Thoracic aorta (tissue), 2 donors: Measurements from ENCODE around the gene SLC1A5. TPM values are rescaled to one million over a fixed set of nuclear protein-coding genes. Genes with fewer than 3 reads are reported as not detected.

ENCODE experiments used
- ATAC-seq: fragments of 150-250 bp; one replicate; pipeline ENCODE4 v1.8.0; 2017; ENCODE audit warnings: low read depth; ENCODE audit not compliant: insufficient number of reproducible peaks, low FRiP score
- DNase-seq: peaks from one replicate; pipeline ENCODE4 v3.0.0-alpha.2; 2020; ENCODE audit warnings: low spot score
- H3K27ac ChIP-seq, 2 donors: fragments of 200-600 bp; sonication (generic); 1 replicate in 1 of 2; 2 replicates in 1 of 2; pipeline ENCODE4 v1.5.1; 2016; ENCODE audit warnings: mild to moderate bottlenecking in 2 of 2, moderate library complexity in 2 of 2
- H3K27me3 ChIP-seq: fragments of 200-600 bp; sonication (generic); replicated peaks from 2 replicates; pipeline ENCODE4 v1.6.0; 2016; ENCODE audit warnings: mild to moderate bottlenecking; ENCODE audit not compliant: insufficient read depth
- H3K36me3 ChIP-seq: fragments of 200-600 bp; sonication (generic); one replicate; pipeline ENCODE4 v1.5.1; 2016
- H3K4me1 ChIP-seq, 2 donors: fragments of 200-600 bp; sonication (generic); 1 replicate in 1 of 2; 2 replicates in 1 of 2; pipeline versions ENCODE4 v1.5.1 to v1.6.0; 2016; ENCODE audit warnings: low read depth in 2 of 2, mild to moderate bottlenecking in 1 of 2; ENCODE audit not compliant: control insufficient read depth in 1 of 2
- H3K4me3 ChIP-seq: fragments of 200-600 bp; sonication (generic); 2 replicates; pipeline ENCODE4 v1.5.1; 2016; ENCODE audit warnings: mild to moderate bottlenecking
- H3K9me3 ChIP-seq: fragments of 200-600 bp; sonication (generic); 2 replicates; pipeline ENCODE4 v1.5.1; 2016
- CTCF ChIP-seq: fragments of 200-600 bp; sonication (generic); IDR thresholded peaks from one replicate; pipeline ENCODE4 v1.5.1; 2019; ENCODE audit warnings: antibody characterized with exemption
- total RNA-seq, 2 donors: library from RNA; depleted of rRNA; stranded (reverse); fragments of >200 nt; gene quantifications; one replicate each; pipeline versions ENCODE4 v1.1.0 to v1.2.3, GENCODE V29; 2016

Gene SLC1A5
- total RNA-seq, 2 donors from 2014 or later = 48.7 to 66.2 TPM

DNA sequence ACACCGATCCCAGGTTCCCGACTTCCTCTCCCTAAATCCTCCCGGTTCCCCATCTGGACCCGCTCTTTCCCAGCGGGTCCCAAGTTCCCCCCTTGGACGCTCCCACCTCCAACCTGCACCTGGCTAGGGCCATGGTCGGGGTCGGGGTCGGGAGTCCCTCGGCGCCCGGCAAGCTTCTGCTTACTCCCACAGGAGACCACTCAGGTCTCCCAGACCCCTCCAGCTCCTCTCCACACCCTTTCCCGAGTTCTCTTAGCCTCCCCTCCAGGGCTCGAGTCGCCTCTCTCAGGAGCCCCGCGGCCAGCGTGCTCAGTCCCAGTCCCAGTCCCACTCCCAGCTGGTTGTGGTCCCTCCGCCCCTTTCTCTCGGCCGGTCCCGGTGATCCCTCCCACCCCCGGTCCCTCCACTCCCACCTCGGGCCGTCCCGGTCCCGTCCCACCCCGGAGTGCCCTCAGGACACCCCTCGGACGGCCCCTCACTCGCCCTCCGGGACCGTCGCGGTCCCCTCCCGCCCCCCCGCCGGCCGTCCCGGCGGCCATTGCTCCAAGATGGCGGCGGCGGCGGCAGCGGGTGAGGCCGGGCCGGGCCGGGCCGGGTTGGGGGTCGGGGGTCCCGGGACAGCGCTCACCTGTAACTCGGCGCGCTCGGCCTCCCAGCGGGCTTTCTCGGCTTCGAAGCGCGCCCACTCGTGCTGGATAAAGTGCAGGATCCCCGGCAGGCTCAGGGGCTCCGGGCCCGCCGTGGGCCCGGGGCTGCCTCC lies 42.7 kb downstream of the SLC1A5 start, which contains the start of gene FKRP:
TSS of gene FKRP (plus strand) at position 537 of the 760 bp plus-strand sequence. CDS start 9,394 bp downstream, outside the sequence.
- no peak for TF ChIP-seq CTCF
- no peaks in the 10 kb centered on the region for H3K9me3 ChIP-seq
- peaks cover 22 to 36% of the 10 kb centered on the region in 2 donors for H3K4me1 ChIP-seq
- DNase-seq = no peak
- no peak for ATAC-seq
- H3K27me3 ChIP-seq = no peaks in the 10 kb centered on the region
- peak within 1 kb of the TSS; percentile 86 for H3K4me3 ChIP-seq
- peak within 1 kb of the TSS; percentile 61 to 75 for H3K27ac ChIP-seq
- no peaks in the 10 kb centered on the region for H3K36me3 ChIP-seq

- peaks cover 22 to 42% of the 10 kb centered on the region in 2 donors for H3K4me1 ChIP-seq
- no peak for ATAC-seq
Measured at GRCh38 chr19:46745030-46745429, 43.4 kb downstream of the SLC1A5 start.

DNA sequence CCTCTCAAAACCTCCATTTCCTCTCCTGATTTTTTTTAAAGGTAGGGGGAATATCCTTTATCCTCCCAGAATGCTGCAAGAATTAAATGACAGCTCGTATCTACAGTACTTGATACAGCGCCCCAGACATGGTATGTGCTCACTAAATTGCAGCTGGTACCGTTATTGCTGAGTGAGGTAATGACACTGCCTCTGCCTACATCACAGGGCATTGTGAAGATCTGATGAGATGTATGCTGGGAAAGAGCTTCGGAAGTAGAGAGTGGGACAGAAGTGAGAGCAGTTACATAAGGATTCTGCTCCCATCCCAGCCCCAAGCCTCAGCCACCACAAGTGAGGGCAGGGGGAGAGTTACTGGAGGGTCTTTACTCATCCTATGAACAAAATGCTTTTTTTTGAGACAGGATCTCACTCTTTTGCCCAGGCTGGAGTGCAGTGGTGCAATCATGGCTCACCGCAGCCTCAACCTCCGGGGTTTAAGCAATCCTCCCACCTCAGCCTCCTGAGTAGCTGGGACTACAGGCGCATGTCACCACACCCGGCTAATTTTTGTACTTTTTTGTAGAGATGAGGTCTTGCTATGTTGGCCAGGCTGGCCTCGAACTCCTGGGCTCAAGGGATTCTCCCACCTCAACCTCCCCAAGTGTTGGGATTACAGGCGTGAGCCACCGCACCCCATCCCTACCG lies 44.2 kb downstream of the SLC1A5 start:
- H3K4me3 ChIP-seq = no peak overlapping the region

More at GRCh38 chr19:46745030-46745429, 43.4 kb downstream of the SLC1A5 start:
- TF ChIP-seq CTCF = no peak
- H3K36me3 ChIP-seq = no peaks in the 10 kb centered on the region
- peak overlapping the region; percentile 86 for H3K4me3 ChIP-seq
- DNase-seq = no peak
- H3K27me3 ChIP-seq = no peaks in the 10 kb centered on the region
- H3K9me3 ChIP-seq = no peaks in the 10 kb centered on the region
- no peak overlapping the region for H3K27ac ChIP-seq

DNA sequence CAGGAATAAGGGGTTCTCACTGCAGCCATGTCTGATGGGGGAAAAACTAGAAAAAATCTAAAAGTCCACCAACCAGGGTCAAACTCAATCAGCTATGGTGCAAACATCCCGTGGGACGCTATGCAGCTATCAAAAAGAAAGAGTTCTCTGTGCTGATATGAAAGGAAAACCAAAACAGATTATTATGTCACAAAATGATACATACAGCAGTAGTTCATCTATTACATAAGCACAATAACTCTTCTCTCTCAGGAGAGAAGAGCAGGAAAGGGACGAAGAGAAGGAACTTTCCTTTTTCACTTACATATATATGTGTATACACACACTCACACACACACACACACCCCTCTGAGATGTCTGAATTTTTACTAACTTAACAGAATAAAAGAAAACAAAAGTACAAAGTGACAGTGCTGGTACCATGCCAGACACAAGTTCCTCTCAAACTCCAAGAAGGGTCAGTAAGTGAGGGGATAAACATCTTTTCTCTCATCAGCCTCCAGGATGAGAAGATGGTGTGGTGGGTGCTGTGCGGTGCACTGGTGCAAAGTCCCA lies 45.4 kb downstream of the SLC1A5 start:
- DNase-seq (no peak), ATAC-seq (no peak)
- Histone ChIP-seq H3K36me3 (no peaks in the 10 kb centered on the region), H3K4me1 (peaks cover 28 to 63% of the 10 kb centered on the region in 2 donors), H3K27ac (no peak overlapping the region), H3K4me3 (no peak overlapping the region), H3K27me3 (no peaks in the 10 kb centered on the region), H3K9me3 (no peaks in the 10 kb centered on the region)
- TF ChIP-seq CTCF = no peak

More for the DNA sequence above, 44.2 kb downstream of the SLC1A5 start:
- H3K4me1 ChIP-seq = peaks cover 28 to 51% of the 10 kb centered on the region in 2 donors
- no peak for TF ChIP-seq CTCF
- H3K27ac ChIP-seq = no peak overlapping the region
- no peaks in the 10 kb centered on the region for H3K36me3 ChIP-seq
- H3K9me3 ChIP-seq = no peaks in the 10 kb centered on the region
- ATAC-seq (no peak), DNase-seq (no peak)
- no peaks in the 10 kb centered on the region for H3K27me3 ChIP-seq

DNA sequence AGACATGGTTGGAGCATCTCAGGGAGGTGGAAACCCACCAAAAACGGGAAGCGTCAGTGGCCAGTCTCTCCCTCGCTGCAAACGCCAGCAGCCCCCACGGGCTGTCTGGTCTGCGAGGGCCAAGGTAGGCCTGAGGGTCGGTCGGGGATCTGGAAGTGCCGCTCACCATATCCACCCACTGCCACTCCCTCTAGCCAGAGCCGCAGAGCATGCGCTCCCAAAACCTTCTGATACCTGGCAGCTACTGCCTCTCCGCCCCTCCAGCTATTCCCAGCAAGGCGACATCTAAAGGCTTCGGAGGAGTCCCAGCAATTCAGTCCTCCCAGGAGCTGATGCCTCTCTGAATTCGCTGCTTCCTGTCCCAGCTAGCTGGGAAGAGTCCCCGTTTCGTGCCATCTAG lies 46.9 kb downstream of the SLC1A5 start:
- peaks cover 22 to 62% of the 10 kb centered on the region in 2 donors for H3K4me1 ChIP-seq
- no peak for TF ChIP-seq CTCF
- ATAC-seq (no peak), DNase-seq (no peak)
- H3K27me3 ChIP-seq = no peaks in the 10 kb centered on the region
- no peaks in the 10 kb centered on the region for H3K9me3 ChIP-seq
- no peaks in the 10 kb centered on the region for H3K36me3 ChIP-seq
- H3K27ac ChIP-seq = no peak overlapping the region
- no peak overlapping the region for H3K4me3 ChIP-seq
